PFSK-1 (cell line): ENCODE results near the gene BCL2L13.

Source experiments
- FOXP2 ChIP-seq: optimal IDR thresholded peaks from 2 replicates; pipeline ENCODE3; 2011; ENCODE audit warnings: borderline replicate concordance, control low read depth, inconsistent platforms; ENCODE audit not compliant: insufficient read depth; ENCODE audit errors: extremely low read length, extremely low read depth
- POLR2AphosphoS5 ChIP-seq: IDR thresholded peaks from 2 replicates; pipeline ENCODE4 v1.6.1; 2012; ENCODE audit warnings: low read depth, mild to moderate bottlenecking, control low read depth, low read length, moderate library complexity
- TAF1 ChIP-seq: IDR thresholded peaks from 2 replicates; pipeline ENCODE4 v1.6.1; 2012; ENCODE audit warnings: low read length, control low read depth, borderline replicate concordance; ENCODE audit not compliant: insufficient read depth

DNA sequence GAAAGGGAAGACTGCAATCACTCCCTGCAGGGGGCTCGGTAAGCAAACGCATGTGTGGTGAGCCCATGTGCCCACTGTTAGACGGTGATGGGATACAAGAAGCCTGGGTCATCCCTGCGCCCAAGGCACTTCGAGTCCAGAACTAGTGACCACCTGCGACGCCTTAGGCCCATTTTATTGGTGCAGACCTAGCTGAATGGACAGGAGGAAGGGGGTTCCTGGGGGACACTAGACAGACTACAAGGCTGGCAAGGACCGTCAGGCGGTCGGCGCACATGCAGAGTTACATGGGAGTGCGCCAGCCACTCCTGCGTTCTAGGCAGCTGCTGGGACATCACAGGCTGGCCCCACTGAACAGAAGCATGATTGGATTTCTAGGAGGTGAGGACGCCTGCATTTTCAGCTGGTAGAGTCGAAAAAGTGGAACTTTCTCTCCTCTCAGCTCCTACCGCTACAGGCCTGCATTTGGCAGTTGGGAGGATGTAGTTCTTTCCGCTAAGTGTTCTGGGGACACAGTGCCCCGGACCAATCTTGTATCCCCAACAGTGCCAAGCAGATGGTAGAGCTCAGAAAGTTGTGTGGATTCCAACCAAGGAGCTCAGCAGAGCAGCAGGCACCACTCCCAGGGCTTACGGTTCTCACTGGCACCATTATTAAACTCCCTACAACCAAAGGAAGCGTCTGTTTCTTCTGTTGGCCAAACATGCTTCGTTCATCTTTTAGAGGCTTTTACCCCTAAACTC is 100.0 kb downstream of the BCL2L13 start:
- TF ChIP-seq POLR2AphosphoS5 (no peak), FOXP2 (no peak), TAF1 (no peak)
